Activated naive CD8-positive, alpha-beta T cell treated with anti-CD3 and anti-CD28 coated beads, Interleukin-2, amount 10 ng/mL, durations not matched to agents 7 days and 5 days (primary cell): ENCODE results near the gene ZNF19. TPM values are rescaled to one million over a fixed set of nuclear protein-coding genes. Genes with fewer than 3 reads are reported as not detected.
"Not testable (repeated sequence)": the region's sequence is repeated elsewhere in the genome, so short reads cannot be mapped to it uniquely, and the experiment has no call there.

Experiments used
- ATAC-seq: fragments of 150-1000 bp; cut with Tn5 transposase; one replicate; pipeline ENCODE4 v1.10.0; 2021; ENCODE audit warnings: low read depth, moderate library complexity
- POLR2A ChIA-PET: fragments of 350-600 bp; sonication (Branson Sonifier 250); formaldehyde crosslinking; loops from one replicate; lab custom pipeline; 2021; ENCODE audit warnings: antibody characterized with exemption; lab: Charles Lee
- DNase-seq: peaks from one replicate; pipeline ENCODE4 v3.0.0; 2021
- H3K27ac Mint-ChIP-seq: one replicate; pipeline ENCODE4 v1.8.0; 2022; ENCODE audit warnings: mild to moderate bottlenecking, mixed read lengths
- H3K27me3 Mint-ChIP-seq: one replicate; pipeline ENCODE4 v1.8.0; 2022; ENCODE audit warnings: mild to moderate bottlenecking, moderate library complexity, mixed read lengths
- H3K36me3 Mint-ChIP-seq: one replicate; pipeline ENCODE4 v1.8.0; 2021; ENCODE audit warnings: mild to moderate bottlenecking, mixed read lengths
- H3K4me1 Mint-ChIP-seq: one replicate; pipeline ENCODE4 v1.8.0; 2021; ENCODE audit warnings: mixed read lengths
- H3K4me3 Mint-ChIP-seq: one replicate; pipeline ENCODE4 v1.8.0; 2022; ENCODE audit warnings: mild to moderate bottlenecking, moderate library complexity, mixed read lengths
- H3K9me3 Mint-ChIP-seq: one replicate; pipeline ENCODE4 v1.8.0; 2021; ENCODE audit warnings: mixed read lengths
- total RNA-seq, 2 experiments: library from RNA; stranded (reverse); gene quantifications; one replicate each; pipeline ENCODE4 v1.2.3, GENCODE V29; 2021

Gene ZNF19
- total RNA-seq, 2 experiments from 2014 or later: 5.3 to 5.8 TPM

DNA sequence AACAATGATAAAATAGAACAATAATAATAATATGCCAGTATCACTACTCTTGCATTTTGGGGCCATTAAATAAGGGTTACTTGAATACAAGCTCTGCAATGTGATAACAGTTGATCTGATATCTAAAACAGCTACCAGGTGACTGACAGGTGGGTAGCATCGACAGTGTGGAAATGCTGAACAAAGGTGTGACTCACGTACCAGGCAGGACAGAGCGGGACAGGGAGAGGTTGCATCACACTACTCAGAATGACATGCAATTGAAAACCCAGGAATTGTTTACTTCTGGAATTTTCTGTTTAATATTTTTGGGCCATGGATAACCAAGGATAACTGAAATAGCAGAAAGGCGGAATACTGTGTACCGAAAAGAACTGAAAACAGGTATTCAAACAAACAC, 15.8 kb upstream of the ZNF19 start:
- Mint-ChIP-seq H3K27ac (no peak overlapping the region), H3K9me3 (no peaks in the 10 kb centered on the region), H3K36me3 (no peaks in the 10 kb centered on the region), H3K4me1 (no peaks in the 10 kb centered on the region), H3K27me3 (peaks cover 24% of the 10 kb centered on the region), H3K4me3 (no peak overlapping the region)
- POLR2A ChIA-PET: no interaction called here
- no peak for DNase-seq
- ATAC-seq: no peak

DNA sequence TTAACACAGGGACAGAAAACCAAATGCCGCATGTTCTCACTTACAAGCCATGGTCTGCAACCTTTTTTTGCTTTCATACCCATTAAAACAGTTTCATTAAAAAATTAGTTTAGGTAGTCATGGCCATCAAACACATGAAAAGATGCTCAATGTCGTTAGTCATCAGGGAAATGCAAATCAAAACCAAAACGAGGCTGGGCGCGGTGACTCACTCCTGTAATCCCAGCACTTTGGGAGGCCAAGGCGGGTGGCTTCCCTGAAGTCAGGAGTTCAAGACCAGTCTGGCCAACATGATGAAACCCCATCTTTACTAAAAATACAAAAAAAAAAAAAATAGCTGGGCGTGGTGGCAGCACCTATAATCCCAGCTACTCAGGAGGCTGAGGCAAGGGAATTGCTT, 14.9 kb upstream of the ZNF19 start:
- H3K36me3 Mint-ChIP-seq, POLR2A ChIA-PET, DNase-seq, H3K4me1 Mint-ChIP-seq, H3K4me3 Mint-ChIP-seq, H3K27ac Mint-ChIP-seq, ATAC-seq, H3K9me3 Mint-ChIP-seq: not testable (repeated sequence)
- peaks cover 24% of the 10 kb centered on the region for H3K27me3 Mint-ChIP-seq

DNA sequence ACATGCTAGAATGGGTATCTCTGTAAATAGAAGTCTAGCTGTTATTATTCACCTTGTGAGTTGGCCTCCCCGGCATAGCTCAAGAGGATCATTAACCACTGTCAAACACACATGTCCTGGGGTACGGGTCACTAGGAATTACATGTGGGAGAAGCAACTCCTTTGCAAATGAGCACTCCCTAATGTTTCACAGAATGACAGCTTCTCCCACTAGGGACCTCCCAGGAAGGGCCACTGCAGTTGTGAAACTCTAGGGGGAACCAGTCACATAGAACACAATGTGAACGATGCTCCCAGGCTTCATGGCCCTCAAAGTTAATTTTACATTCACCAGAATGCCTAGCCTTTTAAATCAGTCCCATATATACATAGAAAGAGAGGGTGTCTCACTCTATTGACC, 12.4 kb upstream of the ZNF19 start:
- H3K4me3 Mint-ChIP-seq: no peak overlapping the region

DNA sequence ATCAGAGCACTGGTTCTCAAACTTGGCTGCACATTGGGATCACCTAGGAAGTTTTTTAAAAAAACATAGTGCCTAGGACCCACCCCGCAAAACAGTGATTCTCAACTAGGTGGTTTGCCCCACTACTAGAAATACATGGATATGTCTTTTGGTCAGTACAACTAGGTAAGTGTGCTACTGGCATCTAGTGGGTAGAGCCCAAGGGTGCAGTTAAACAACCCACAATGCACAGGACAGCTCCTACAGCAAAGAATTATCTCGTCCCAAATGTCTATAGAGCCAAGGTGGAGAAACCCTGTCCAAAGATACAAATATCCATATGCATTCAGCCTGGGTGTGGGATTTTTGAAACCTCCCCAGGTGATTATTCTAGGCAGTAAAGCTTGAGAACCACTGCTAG, 11.8 kb upstream of the ZNF19 start:
- Mint-ChIP-seq H3K4me3 (no peak overlapping the region), H3K27me3 (peaks cover 7% of the 10 kb centered on the region), H3K36me3 (no peaks in the 10 kb centered on the region), H3K9me3 (no peaks in the 10 kb centered on the region), H3K27ac (no peak overlapping the region), H3K4me1 (peaks cover 3% of the 10 kb centered on the region)
- ATAC-seq: no peak
- no peak for DNase-seq
- POLR2A ChIA-PET: no interaction called here

More for the DNA sequence above, 12.4 kb upstream of the ZNF19 start:
- Mint-ChIP-seq H3K4me1 (peaks cover 3% of the 10 kb centered on the region), H3K27me3 (peaks cover 9% of the 10 kb centered on the region), H3K36me3 (no peaks in the 10 kb centered on the region), H3K27ac (no peak overlapping the region), H3K9me3 (no peaks in the 10 kb centered on the region)
- POLR2A ChIA-PET: no interaction called here
- DNase-seq (no peak), ATAC-seq (no peak)

DNA sequence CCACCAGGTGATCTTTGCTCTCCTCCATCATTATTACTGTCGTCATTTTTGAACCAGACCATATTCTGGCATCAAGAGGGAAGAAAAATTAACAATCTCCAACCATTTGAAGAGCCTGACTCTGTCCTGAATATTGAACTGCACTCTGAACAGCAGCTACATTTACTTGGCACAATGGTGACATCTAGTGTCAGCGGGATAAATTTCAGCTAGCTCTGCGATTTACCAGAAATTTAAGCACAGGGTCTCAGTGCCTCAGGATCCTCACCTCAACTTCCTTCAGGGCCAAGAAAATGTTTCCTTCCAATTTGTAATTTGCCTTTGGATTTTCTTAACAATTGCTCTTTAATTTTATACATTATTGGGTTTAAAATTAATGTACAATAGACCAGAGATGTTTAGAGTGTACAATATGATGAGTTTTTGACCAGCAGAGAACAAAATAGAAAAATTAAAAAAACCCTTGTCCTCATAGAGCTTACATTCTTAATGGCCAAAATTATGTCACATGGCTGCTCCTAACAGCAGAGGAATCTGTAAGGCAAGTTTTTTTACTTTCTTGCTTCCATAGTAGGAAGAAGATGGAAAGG, 10.7 kb upstream of the ZNF19 start:
- Mint-ChIP-seq H3K4me1 (peaks cover 3% of the 10 kb centered on the region), H3K36me3 (no peaks in the 10 kb centered on the region), H3K9me3 (no peaks in the 10 kb centered on the region), H3K27ac (no peak overlapping the region), H3K4me3 (no peak overlapping the region), H3K27me3 (peaks cover 5% of the 10 kb centered on the region)
- POLR2A ChIA-PET: no interaction called here
- ATAC-seq (peak; percentile 70), DNase-seq (no peak)

DNA sequence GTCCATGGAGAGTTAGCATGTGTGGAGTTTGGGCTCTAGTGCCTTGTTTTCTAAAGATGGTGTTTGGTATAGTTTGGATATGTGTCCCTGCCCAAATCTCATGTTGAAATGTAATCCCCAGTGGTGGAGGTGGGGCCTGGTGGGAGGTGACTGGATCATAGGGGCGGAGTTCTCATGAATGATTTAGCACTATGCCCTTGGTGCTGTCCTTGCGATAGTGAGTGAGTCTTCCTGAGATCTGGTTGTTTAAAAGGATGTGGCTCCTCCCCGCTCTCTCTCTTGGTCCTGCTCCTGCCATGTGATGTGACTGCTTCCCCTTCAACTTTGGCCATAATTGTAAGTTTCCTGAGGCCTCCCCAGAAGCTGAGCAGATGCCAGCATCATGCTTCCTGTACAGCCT, 8.9 kb upstream of the ZNF19 start:
- ATAC-seq (no peak), DNase-seq (no peak)
- H3K27me3 Mint-ChIP-seq: peaks cover 4% of the 10 kb centered on the region
- no peak overlapping the region for H3K27ac Mint-ChIP-seq
- no peaks in the 10 kb centered on the region for H3K36me3 Mint-ChIP-seq
- no peaks in the 10 kb centered on the region for H3K9me3 Mint-ChIP-seq
- H3K4me3 Mint-ChIP-seq: no peak overlapping the region
- POLR2A ChIA-PET: no interaction called here
- H3K4me1 Mint-ChIP-seq: peaks cover 3% of the 10 kb centered on the region

DNA sequence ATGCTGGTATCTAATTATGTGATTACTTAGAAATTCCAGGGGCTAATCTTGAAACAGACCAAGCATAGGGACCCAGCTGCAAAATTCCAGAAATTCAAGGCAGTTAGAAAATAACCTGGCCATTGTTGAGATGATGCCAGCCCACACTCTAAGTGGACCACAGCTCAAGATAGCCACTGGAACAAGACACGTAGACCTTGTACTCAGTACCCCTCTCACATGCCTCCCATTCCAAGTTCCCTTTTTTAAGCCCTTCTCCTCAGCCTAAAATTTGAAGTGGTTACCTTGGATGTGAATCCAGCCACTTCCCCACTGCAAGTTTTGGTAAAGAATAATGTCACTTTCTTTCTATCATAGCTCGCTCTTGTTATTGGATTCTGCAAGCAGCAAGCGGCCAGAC, 4.1 kb upstream of the ZNF19 start:
- no peak overlapping the region for H3K4me3 Mint-ChIP-seq

DNA sequence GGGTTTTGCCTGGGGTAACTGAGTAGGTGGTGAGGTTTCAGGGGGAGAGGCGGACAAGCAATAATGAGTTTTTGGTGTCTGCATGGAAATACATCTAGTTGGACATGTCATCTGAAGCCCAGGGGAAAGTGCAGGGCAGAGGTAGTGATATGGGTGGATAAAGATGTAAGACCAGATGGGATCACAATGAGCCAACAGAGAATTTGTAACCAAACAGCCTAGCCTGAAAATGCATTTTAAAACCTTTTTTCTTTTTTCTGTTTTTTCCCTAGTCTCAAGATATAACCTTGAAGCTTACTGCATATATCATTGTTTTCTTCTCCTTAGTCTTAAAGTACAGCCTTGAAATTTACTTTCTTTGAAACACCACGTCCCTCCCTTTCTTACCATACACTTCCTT, 3.7 kb upstream of the ZNF19 start:
- Mint-ChIP-seq H3K4me1 (no peaks in the 10 kb centered on the region), H3K27ac (no peak overlapping the region), H3K27me3 (peaks cover 2% of the 10 kb centered on the region), H3K4me3 (no peak overlapping the region), H3K36me3 (no peaks in the 10 kb centered on the region), H3K9me3 (no peaks in the 10 kb centered on the region)
- POLR2A ChIA-PET: no interaction called here
- DNase-seq: no peak
- ATAC-seq: no peak

More for the DNA sequence above, 4.1 kb upstream of the ZNF19 start:
- ATAC-seq: no peak
- DNase-seq: no peak
- H3K27me3 Mint-ChIP-seq: peaks cover 2% of the 10 kb centered on the region
- POLR2A ChIA-PET: no interaction called here
- H3K27ac Mint-ChIP-seq: no peak overlapping the region
- H3K9me3 Mint-ChIP-seq: no peaks in the 10 kb centered on the region
- no peaks in the 10 kb centered on the region for H3K36me3 Mint-ChIP-seq
- H3K4me1 Mint-ChIP-seq: no peaks in the 10 kb centered on the region

DNA sequence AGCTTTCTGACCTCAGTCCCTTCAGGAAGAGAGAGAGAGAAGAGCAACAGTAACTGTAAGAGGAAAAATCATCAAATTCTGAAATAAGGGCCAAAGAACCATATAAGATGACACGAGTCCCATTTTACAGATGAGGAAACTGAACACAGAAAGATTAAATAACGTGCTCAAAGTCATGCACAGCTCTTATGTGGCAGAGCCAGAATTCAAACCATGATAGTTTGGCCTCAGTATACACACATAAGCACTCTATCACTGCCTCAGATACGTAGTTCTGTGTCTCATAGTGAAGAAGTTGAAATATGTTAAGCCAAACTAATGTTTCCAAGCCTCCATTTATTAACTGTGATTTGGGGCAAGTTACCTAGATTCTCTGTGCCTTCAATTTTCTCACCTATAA, 1.9 kb upstream of the ZNF19 start:
- H3K9me3 Mint-ChIP-seq: no peaks in the 10 kb centered on the region
- no peak for ATAC-seq
- H3K36me3 Mint-ChIP-seq: no peaks in the 10 kb centered on the region
- no peak overlapping the region for H3K27ac Mint-ChIP-seq
- peaks cover 2% of the 10 kb centered on the region for H3K27me3 Mint-ChIP-seq
- H3K4me3 Mint-ChIP-seq: no peak overlapping the region
- DNase-seq: no peak
- POLR2A ChIA-PET: no interaction called here
- H3K4me1 Mint-ChIP-seq: no peaks in the 10 kb centered on the region

DNA sequence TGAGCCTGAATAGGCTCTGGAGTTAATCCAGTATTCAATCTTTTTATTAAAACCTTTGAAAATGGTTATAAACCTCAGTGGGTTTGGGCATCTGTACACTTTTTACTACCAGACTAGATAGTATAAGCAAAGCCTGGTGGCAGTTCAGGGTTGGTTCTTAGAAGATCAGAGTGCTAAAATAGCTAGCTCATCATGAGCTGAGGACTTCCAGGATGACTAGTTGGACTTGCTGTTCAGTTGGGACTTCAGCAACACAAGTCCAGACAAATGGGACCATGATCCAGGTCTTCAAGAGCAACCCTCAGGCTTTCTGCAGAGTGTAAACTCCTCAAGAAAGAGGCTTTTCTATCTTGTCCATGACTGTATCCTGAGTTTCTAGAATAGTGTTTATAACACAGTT, 1.2 kb upstream of the ZNF19 start:
- POLR2A ChIA-PET: no interaction called here
- peaks cover 2% of the 10 kb centered on the region for H3K27me3 Mint-ChIP-seq
- H3K9me3 Mint-ChIP-seq: no peaks in the 10 kb centered on the region
- H3K4me3 Mint-ChIP-seq: no peak overlapping the region
- no peak for DNase-seq
- ATAC-seq: no peak
- no peaks in the 10 kb centered on the region for H3K36me3 Mint-ChIP-seq
- H3K4me1 Mint-ChIP-seq: no peaks in the 10 kb centered on the region
- H3K27ac Mint-ChIP-seq: no peak overlapping the region

DNA sequence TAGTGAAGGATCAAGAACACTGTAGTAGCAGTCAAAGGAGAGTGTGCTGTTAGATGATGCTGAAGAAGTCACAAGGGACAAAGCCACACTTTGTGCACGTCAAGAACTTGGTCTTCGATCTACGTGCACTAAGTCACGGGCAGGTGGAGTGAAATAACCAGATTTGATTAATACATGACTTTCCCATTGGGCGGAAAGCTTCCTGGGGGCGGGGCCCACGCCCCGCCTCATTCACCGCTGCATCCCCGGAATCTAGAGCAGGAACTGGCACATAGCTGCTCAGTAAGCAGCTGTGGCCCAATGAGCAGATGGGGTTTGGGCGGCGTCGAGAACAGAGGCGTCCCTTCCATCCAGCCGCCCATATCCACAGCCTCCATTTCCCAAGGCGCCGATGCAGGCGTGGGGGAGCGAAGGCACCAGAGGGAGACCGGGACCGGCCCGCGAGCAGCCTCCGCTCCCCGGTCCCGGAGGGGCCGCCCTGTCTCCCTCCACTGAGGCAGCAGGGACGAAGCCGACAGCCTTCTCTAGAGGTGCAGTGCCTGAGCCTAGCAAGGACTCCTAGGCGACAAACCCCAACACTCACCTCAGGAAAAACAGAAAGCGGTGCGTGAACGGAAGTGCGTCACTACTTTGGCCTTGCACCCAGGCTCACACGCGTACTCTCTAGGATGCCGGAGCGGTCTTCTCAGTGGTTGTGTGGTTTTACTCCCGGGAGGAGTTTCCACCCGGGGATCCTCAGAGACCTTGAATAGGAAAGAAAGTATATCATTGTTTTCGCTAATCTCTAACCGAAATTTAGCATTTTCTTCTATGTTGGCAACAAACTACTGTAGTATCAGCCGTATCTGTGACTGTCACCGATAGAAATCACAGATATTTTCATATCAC, 4.9 kb downstream of the ZNF19 start:
- POLR2A ChIA-PET: interaction anchor here (2.6 kb wide), 1 partner anchor 22 kb away, joined by 16 read pairs; the partner anchor contains the start of gene ZNF23
- no peaks in the 10 kb centered on the region for H3K9me3 Mint-ChIP-seq

DNA sequence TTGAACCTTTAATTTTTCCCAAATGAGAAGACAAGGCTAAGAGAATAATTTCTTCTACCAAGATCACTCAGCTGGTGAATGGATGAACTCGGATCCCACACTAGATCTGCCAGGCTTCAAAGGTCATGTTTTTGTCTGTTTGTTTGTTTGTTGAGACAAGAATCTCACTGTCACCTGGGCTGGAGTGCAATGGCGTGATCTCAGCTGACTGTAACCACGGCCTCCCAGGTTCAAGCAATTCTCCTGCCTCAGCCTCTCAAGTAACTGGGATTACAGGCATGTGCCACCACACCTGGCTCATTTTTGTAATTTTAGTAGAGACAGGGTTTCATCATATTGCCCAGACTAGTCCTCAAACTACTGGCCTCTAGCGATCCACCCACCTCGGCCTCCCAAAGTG, 6.6 kb downstream of the ZNF19 start:
- Mint-ChIP-seq H3K4me1 (peaks cover 19% of the 10 kb centered on the region), H3K9me3 (no peaks in the 10 kb centered on the region), H3K4me3 (no peak overlapping the region), H3K27ac (no peak overlapping the region), H3K27me3 (no peaks in the 10 kb centered on the region), H3K36me3 (no peaks in the 10 kb centered on the region)
- ATAC-seq (no peak), DNase-seq (no peak)
- POLR2A ChIA-PET: interaction anchor here (2.6 kb wide), 1 partner anchor 21 kb away, joined by 16 read pairs; the partner anchor contains the start of gene ZNF23

More for the DNA sequence above, 4.9 kb downstream of the ZNF19 start:
- peaks cover 18% of the 10 kb centered on the region for H3K4me1 Mint-ChIP-seq
- DNase-seq (peak; percentile 72), ATAC-seq (peak; percentile 85)
- H3K27me3 Mint-ChIP-seq: no peaks in the 10 kb centered on the region
- H3K27ac Mint-ChIP-seq: peak overlapping the region; percentile 85
- H3K36me3 Mint-ChIP-seq: no peaks in the 10 kb centered on the region
- peak overlapping the region; percentile 89 for H3K4me3 Mint-ChIP-seq

DNA sequence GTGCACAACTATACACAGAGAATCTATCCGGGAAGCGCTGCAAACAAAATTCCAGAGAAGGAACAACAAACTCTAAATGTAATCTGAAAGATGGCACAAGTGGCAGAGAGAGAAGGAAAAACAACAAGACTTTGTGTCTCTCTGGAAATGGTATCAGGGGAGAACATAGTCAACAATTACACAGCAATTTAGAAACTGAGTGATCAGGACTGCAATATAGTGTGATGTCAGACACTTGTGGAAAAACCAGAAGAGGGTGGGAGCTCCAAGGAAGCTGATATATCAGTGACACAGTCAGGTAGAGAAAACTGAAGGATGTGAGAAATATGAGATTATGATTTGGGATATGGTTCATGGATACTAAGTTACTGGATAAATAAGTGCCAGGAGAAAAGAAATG, 8.2 kb downstream of the ZNF19 start:
- ATAC-seq: no peak
- DNase-seq: no peak
- Mint-ChIP-seq H3K36me3 (peaks cover 2% of the 10 kb centered on the region), H3K4me1 (peaks cover 21% of the 10 kb centered on the region), H3K27me3 (no peaks in the 10 kb centered on the region), H3K4me3 (no peak overlapping the region), H3K27ac (no peak overlapping the region), H3K9me3 (no peaks in the 10 kb centered on the region)
- POLR2A ChIA-PET: no interaction called here

DNA sequence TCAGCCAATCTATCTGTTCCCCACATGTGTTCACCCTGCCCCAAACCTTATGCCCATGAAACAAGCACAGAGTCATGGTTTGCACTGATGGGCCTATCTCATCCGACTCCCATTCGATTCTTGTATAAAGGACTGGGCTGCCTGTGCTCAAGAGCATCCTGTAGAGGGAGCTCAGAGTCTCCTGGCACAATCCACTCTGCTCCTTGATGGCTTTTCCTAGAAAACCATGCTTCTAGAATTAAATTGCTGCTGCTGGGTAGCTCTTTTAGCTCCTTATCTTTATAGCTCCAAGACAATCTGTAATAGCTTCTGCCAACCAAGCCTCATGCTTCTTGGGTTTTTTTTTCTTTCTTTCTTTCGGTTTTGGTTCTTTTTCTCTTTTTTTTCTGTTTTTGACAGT, 9.7 kb downstream of the ZNF19 start:
- H3K27me3 Mint-ChIP-seq: no peaks in the 10 kb centered on the region
- H3K4me1 Mint-ChIP-seq: peaks cover 18% of the 10 kb centered on the region
- H3K4me3 Mint-ChIP-seq: no peak overlapping the region
- ATAC-seq (no peak), DNase-seq (no peak)
- H3K9me3 Mint-ChIP-seq: no peaks in the 10 kb centered on the region
- POLR2A ChIA-PET: no interaction called here
- H3K27ac Mint-ChIP-seq: no peak overlapping the region
- H3K36me3 Mint-ChIP-seq: peaks cover 2% of the 10 kb centered on the region
